Measurements from ENCODE around the gene GRIFIN.
A peak's percentile ranks its signal among the peaks of the same experiment; 100 is the strongest.

GRIFIN gene

DNA sequence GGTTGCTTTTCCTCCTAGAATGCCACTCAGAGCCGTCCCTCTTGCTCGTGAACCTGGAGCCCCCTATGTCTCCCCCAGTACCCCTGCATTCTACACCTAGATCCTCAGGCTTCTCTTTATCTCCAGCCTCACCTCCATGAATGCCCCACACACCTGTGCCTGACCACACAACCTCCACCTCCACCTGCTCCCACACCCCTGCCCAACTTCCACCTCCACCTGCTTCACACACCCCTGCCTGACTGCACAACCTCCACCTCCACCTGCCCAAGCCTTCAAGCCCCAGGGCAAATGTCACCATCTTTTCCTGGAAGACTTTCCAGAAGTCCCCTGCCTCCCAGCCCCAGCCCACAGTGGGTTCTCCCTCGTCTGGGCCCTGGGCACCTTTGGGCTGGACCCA lies 36.5 kb upstream of the GRIFIN start:
- Histone ChIP-seq H3K27me3 (ENCODE audit: control insufficient read depth in 2 of 2, insufficient read depth in 2 of 2, low read length in 2 of 2) (no peaks in the 10 kb centered on the region), H3K4me3 (ENCODE audit: low read length in 2 of 2) (no peak overlapping the region), H3K36me3 (ENCODE audit: control insufficient read depth in 2 of 2, insufficient read depth in 2 of 2, low read length in 2 of 2) (no peaks in the 10 kb centered on the region), H3K4me1 (ENCODE audit: control insufficient read depth in 2 of 2, insufficient read depth in 2 of 2, low read length in 2 of 2) (peaks cover 23 to 28% of the 10 kb centered on the region in 2 donors), H3K9me3 (ENCODE audit: control insufficient read depth in 2 of 2, low read length in 2 of 2) (no peaks in the 10 kb centered on the region), H3K9ac (ENCODE audit: low read depth in 1 of 2, low read length in 2 of 2) (no peak overlapping the region), H3K27ac (ENCODE audit: low read depth in 2 of 2, low read length in 2 of 2) (no peak overlapping the region)

DNA sequence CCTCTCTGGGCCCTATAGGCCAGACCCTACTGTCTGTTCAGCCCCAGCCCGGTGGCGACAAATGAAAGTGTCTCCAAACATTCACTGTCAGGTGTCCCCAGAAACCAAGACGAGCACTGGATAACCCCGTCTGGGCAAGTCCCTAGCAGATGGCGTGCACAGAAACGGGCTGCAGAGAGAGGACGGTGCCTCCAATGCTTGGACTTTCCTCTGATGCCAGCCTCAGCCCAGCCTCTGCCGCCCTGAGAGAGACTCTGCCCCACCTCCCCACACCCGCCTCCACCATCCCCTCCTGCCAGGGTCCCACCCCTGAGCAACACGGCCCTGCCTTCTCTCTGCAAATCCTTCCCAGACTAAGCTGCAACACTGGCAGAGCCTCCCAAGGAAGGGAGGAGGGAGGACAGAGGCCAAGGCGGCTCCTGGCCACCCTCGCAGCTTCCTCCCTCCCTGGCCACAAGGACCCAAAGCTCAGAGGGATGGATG lies 36.0 kb upstream of the GRIFIN start:
- Histone ChIP-seq H3K36me3 (ENCODE audit: control insufficient read depth in 2 of 2, insufficient read depth in 2 of 2, low read length in 2 of 2) (no peaks in the 10 kb centered on the region), H3K9me3 (ENCODE audit: control insufficient read depth in 2 of 2, low read length in 2 of 2) (no peaks in the 10 kb centered on the region), H3K9ac (ENCODE audit: low read depth in 1 of 2, low read length in 2 of 2) (peak overlapping the region in 1 of 2 donors; percentile 54), H3K27ac (ENCODE audit: low read depth in 2 of 2, low read length in 2 of 2) (peak overlapping the region; percentile 50 to 79), H3K4me3 (ENCODE audit: low read length in 2 of 2) (peak overlapping the region in 1 of 2 donors; percentile 22), H3K27me3 (ENCODE audit: control insufficient read depth in 2 of 2, insufficient read depth in 2 of 2, low read length in 2 of 2) (no peaks in the 10 kb centered on the region), H3K4me1 (ENCODE audit: control insufficient read depth in 2 of 2, insufficient read depth in 2 of 2, low read length in 2 of 2) (peaks cover 23 to 27% of the 10 kb centered on the region in 2 donors)

DNA sequence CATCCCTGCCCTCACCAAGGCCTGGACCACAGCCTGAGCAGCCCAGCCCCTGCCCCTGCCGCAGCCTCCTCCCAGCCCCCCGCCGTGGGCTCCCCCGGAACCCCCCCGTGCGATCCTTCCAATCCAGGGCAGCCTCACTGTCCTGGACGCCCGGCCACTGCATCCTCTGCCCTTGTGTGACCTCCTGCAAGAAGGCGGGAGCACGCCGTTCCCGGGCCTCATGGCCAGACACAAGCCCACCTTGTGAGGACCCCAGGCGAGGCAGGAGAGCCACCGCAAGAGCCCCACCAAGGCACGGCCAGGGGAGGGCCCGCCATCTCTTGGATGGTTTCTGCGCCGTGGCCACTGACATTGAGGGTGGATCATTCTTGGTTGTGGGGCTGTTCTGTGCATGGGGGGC lies 35.6 kb upstream of the GRIFIN start:
- Histone ChIP-seq H3K27ac (ENCODE audit: low read depth in 2 of 2, low read length in 2 of 2) (peak overlapping the region; percentile 50 to 79), H3K4me3 (ENCODE audit: low read length in 2 of 2) (peak overlapping the region in 1 of 2 donors; percentile 22), H3K9ac (ENCODE audit: low read depth in 1 of 2, low read length in 2 of 2) (peak overlapping the region; percentile 17 to 54), H3K36me3 (ENCODE audit: control insufficient read depth in 2 of 2, insufficient read depth in 2 of 2, low read length in 2 of 2) (no peaks in the 10 kb centered on the region), H3K9me3 (ENCODE audit: control insufficient read depth in 2 of 2, low read length in 2 of 2) (no peaks in the 10 kb centered on the region), H3K27me3 (ENCODE audit: control insufficient read depth in 2 of 2, insufficient read depth in 2 of 2, low read length in 2 of 2) (no peaks in the 10 kb centered on the region), H3K4me1 (ENCODE audit: control insufficient read depth in 2 of 2, insufficient read depth in 2 of 2, low read length in 2 of 2) (peaks cover 23 to 27% of the 10 kb centered on the region in 2 donors)

DNA sequence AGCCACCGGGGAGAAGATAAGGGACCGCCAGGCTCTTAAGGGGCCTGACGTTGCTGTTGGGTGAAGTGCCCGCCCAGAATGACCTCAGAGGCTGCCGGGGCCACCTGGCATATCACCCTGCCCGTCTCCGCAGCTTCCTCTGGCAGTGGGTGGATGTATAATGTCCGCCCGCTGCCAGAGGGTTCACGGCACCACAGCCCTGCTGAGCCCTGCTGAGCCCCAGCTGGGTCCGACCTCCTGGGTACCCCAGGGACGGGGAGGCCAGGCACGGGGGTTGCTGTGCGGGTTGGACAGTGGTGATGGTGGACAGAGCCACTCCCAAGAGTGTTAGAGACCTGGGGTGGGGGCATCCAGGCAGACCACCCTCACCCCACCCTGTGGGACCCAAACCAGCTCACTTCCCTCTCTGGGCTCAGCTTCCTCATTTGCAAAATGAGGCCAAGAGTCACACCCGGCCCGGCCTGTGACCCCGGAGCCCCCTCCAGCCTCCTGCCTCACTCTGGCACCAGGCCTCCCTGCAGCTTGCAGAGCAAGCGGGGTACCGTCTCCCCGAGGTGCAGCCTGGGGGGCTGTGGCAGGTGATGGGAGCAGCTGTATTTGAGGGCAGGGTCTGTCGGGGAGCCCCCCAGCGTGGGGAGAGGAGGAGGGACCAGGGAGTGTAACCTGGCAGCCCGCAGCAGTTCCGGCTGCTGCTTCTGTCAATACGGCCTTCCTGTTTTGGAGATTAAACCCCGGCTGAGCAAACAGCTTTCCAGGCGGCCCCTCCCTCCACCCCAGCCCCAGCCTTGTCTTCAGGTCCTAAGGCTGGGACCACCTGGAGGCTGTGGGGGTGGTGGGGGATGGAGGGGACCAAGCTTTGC lies 34.9 kb upstream of the GRIFIN start:
- Histone ChIP-seq H3K4me1 (ENCODE audit: control insufficient read depth in 2 of 2, insufficient read depth in 2 of 2, low read length in 2 of 2) (peaks cover 23 to 27% of the 10 kb centered on the region in 2 donors), H3K27me3 (ENCODE audit: control insufficient read depth in 2 of 2, insufficient read depth in 2 of 2, low read length in 2 of 2) (no peaks in the 10 kb centered on the region), H3K4me3 (ENCODE audit: low read length in 2 of 2) (no peak overlapping the region), H3K9me3 (ENCODE audit: control insufficient read depth in 2 of 2, low read length in 2 of 2) (no peaks in the 10 kb centered on the region), H3K27ac (ENCODE audit: low read depth in 2 of 2, low read length in 2 of 2) (peak overlapping the region; percentile 50 to 79), H3K36me3 (ENCODE audit: control insufficient read depth in 2 of 2, insufficient read depth in 2 of 2, low read length in 2 of 2) (no peaks in the 10 kb centered on the region), H3K9ac (ENCODE audit: low read depth in 1 of 2, low read length in 2 of 2) (peak overlapping the region in 1 of 2 donors; percentile 54)

DNA sequence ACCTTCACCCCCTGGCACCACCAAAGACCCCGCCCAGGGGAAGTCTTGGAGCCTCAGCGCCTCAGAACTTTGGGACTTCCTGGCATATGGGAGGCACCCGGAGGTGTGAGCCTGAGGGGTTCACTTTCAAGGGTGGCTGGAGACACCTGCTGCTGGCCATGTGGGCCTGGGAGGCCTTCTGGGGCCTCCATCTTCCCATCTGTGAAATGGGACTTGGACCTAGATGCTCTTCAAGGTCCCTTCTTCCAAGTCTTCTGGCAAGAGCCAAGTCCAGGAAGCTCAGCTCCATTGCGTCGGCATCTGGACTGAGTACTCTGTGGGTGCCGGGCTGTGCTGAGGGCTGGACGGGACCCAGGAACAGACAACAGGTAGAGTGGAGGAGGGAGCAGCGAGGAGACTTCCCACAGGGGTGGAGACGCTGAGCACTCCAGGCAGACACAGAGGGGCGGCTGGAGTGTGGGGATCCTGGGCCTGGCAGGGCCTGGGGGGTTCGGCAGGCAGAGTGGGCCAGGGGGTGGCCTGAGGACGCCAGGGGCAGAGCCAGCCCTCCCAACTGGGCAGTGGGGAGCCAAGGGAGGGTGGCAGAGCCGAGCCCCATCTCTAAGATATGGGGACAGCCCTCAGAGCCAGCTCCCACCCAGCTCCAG lies 34.1 kb upstream of the GRIFIN start:
- Histone ChIP-seq H3K4me1 (ENCODE audit: control insufficient read depth in 2 of 2, insufficient read depth in 2 of 2, low read length in 2 of 2) (peaks cover 23 to 27% of the 10 kb centered on the region in 2 donors), H3K27ac (ENCODE audit: low read depth in 2 of 2, low read length in 2 of 2) (peak overlapping the region; percentile 20 to 79), H3K9ac (ENCODE audit: low read depth in 1 of 2, low read length in 2 of 2) (peak overlapping the region in 1 of 2 donors; percentile 32), H3K27me3 (ENCODE audit: control insufficient read depth in 2 of 2, insufficient read depth in 2 of 2, low read length in 2 of 2) (no peaks in the 10 kb centered on the region), H3K36me3 (ENCODE audit: control insufficient read depth in 2 of 2, insufficient read depth in 2 of 2, low read length in 2 of 2) (no peaks in the 10 kb centered on the region), H3K9me3 (ENCODE audit: control insufficient read depth in 2 of 2, low read length in 2 of 2) (no peaks in the 10 kb centered on the region), H3K4me3 (ENCODE audit: low read length in 2 of 2) (no peak overlapping the region)

DNA sequence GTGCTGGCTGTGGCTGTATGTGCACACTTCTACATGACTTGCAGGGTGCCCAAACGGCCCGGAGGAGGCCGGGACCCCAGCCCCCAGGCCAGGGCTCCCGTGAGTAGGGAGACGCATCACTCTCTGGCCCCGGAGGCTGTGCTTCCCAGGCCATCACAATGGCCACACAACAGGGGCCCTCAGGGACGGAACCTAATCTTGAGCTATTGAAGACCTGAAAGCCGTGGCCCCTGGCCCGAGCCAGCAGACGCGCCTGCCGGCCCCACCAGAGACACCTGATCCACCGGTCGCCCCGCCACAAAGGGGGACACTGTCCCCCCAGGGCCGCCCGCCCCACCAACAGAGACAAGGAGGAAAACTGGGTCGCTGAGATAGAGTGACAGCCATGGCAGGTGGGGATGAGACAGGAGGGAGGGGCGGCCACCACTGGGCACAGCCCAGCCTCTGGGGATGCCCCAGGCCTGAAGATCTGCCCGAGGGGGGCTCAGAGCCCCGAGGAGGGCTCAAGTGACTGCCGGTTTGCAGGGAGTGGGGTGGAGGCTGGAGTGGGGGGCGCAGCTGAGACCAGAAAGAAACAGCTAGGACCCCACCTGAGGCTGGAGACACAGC lies 33.2 kb upstream of the GRIFIN start:
- H3K4me3 ChIP-seq (ENCODE audit: low read length in 2 of 2), result no peak overlapping the region
- H3K27ac ChIP-seq (ENCODE audit: low read depth in 2 of 2, low read length in 2 of 2), result peak overlapping the region in 1 of 2 donors; percentile 79
- no peaks in the 10 kb centered on the region for H3K36me3 ChIP-seq (ENCODE audit: control insufficient read depth in 2 of 2, insufficient read depth in 2 of 2, low read length in 2 of 2)
- no peaks in the 10 kb centered on the region for H3K9me3 ChIP-seq (ENCODE audit: control insufficient read depth in 2 of 2, low read length in 2 of 2)
- H3K4me1 ChIP-seq (ENCODE audit: control insufficient read depth in 2 of 2, insufficient read depth in 2 of 2, low read length in 2 of 2), result peaks cover 23 to 27% of the 10 kb centered on the region in 2 donors
- H3K9ac ChIP-seq (ENCODE audit: low read depth in 1 of 2, low read length in 2 of 2), result no peak overlapping the region
- no peaks in the 10 kb centered on the region for H3K27me3 ChIP-seq (ENCODE audit: control insufficient read depth in 2 of 2, insufficient read depth in 2 of 2, low read length in 2 of 2)

DNA sequence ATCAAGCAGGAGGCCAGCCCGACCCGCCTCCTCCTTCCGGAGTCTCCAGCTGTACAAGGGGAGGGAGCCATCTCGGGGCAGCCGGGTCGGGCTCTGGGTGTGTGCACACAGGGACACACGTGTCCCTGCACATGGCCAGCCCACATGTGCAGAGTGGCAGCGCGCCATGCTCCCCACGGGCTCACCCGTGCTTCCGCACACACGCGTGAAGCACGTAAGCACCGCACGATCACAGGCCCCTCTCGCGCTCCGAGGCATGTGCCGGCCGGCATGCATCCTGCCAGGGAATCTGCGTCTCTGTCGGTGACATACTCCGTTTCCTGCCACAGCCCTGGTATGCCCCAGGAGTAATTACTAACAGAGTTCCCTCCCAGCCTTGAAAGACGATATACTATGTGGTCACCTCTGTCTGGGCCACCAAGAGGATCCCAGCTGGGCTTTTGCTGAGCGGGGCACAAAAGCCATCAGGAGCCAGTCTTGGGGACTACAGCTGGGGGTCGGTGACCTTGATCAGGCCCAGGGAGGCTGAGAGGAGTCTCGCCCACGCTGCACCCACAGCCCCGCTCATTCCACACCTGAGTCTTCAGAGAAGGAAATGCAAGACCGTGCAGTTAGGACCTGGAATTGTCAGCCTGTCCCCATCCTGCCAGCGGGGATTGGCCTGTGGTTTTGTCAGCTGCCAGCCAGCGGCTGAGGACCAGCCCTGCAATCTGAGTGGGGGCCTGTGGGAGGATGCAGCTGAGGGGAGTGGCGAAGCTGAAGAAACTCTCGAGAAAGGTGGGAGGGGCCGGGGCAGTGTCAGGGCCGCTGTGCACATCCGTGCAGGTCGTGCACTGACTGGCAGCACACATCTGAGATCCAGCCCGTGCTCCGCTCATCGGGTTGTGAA lies 32.4 kb upstream of the GRIFIN start:
- Histone ChIP-seq H3K36me3 (ENCODE audit: control insufficient read depth in 2 of 2, insufficient read depth in 2 of 2, low read length in 2 of 2) (no peaks in the 10 kb centered on the region), H3K4me3 (ENCODE audit: low read length in 2 of 2) (no peak overlapping the region), H3K9me3 (ENCODE audit: control insufficient read depth in 2 of 2, low read length in 2 of 2) (no peaks in the 10 kb centered on the region), H3K4me1 (ENCODE audit: control insufficient read depth in 2 of 2, insufficient read depth in 2 of 2, low read length in 2 of 2) (peaks cover 23 to 27% of the 10 kb centered on the region in 2 donors), H3K27ac (ENCODE audit: low read depth in 2 of 2, low read length in 2 of 2) (peak overlapping the region in 1 of 2 donors; percentile 79), H3K9ac (ENCODE audit: low read depth in 1 of 2, low read length in 2 of 2) (peak overlapping the region in 1 of 2 donors; percentile 15), H3K27me3 (ENCODE audit: control insufficient read depth in 2 of 2, insufficient read depth in 2 of 2, low read length in 2 of 2) (no peaks in the 10 kb centered on the region)

DNA sequence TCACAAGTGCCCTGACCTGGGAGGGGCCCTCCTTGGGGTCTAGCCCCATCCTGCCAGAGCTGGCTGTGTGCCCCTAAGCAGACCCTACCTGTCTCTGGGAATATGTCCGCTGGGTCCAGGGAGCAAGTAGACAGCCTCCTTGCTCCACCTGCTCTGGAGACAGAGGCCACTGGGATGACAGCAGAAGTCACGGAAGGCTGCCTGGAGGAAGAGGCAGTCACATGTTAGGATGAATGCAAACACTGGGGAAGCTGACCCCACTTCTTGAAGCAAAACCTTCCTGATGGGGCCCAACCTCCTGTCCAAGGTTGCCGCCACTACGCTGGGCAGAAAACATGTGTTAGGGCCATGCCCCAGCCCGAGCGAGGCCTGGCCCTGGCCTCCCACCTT lies 31.7 kb upstream of the GRIFIN start:
- H3K27me3 ChIP-seq (ENCODE audit: control insufficient read depth in 2 of 2, insufficient read depth in 2 of 2, low read length in 2 of 2), result no peaks in the 10 kb centered on the region
- H3K4me3 ChIP-seq (ENCODE audit: low read length in 2 of 2), result no peak overlapping the region
- H3K4me1 ChIP-seq (ENCODE audit: control insufficient read depth in 2 of 2, insufficient read depth in 2 of 2, low read length in 2 of 2), result peaks cover 23 to 27% of the 10 kb centered on the region in 2 donors
- H3K27ac ChIP-seq (ENCODE audit: low read depth in 2 of 2, low read length in 2 of 2), result peak overlapping the region in 1 of 2 donors; percentile 79
- no peaks in the 10 kb centered on the region for H3K36me3 ChIP-seq (ENCODE audit: control insufficient read depth in 2 of 2, insufficient read depth in 2 of 2, low read length in 2 of 2)
- H3K9ac ChIP-seq (ENCODE audit: low read depth in 1 of 2, low read length in 2 of 2), result peak overlapping the region in 1 of 2 donors; percentile 15
- no peaks in the 10 kb centered on the region for H3K9me3 ChIP-seq (ENCODE audit: control insufficient read depth in 2 of 2, low read length in 2 of 2)

DNA sequence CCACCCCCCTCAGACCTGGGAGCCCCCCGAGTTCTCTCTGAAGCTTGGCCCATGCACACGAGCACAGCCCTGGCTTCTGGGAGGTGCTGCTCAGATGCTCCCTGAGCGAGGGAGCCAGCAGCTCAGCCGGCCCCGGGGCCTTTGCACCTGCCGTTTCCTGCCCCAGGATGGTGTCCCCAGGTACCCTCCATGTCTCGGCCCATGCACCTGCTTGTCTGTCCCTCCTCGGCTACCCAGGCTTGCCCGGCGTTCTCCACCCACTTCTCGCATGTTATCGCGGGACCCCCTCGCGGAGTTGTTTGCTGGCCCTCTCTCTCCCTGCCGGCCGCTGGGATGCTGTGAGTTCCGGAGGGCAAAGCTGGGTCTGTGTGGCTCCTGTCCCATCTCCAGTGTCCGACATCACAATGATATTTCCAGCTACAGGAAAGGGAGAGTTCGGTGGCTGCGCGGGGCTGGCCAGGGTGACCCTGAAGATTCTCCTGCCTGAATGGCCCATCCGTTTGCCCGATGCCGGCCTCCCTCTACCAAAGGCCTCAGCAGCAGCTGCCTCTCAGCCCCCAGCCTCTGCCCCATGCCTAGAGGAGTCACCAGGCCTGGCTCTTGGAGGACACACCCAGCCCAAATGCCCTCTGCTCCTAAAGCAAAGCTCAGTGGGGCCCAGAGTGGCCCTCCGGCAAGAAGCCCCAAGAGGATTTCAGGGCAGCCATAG lies 31.2 kb upstream of the GRIFIN start:
- Histone ChIP-seq H3K27ac (ENCODE audit: low read depth in 2 of 2, low read length in 2 of 2) (no peak overlapping the region), H3K9me3 (ENCODE audit: control insufficient read depth in 2 of 2, low read length in 2 of 2) (no peaks in the 10 kb centered on the region), H3K9ac (ENCODE audit: low read depth in 1 of 2, low read length in 2 of 2) (no peak overlapping the region), H3K27me3 (ENCODE audit: control insufficient read depth in 2 of 2, insufficient read depth in 2 of 2, low read length in 2 of 2) (no peaks in the 10 kb centered on the region), H3K4me3 (ENCODE audit: low read length in 2 of 2) (no peak overlapping the region), H3K4me1 (ENCODE audit: control insufficient read depth in 2 of 2, insufficient read depth in 2 of 2, low read length in 2 of 2) (peaks cover 21 to 22% of the 10 kb centered on the region in 2 donors), H3K36me3 (ENCODE audit: control insufficient read depth in 2 of 2, insufficient read depth in 2 of 2, low read length in 2 of 2) (no peaks in the 10 kb centered on the region)
